Suprapubic skin (tissue), 3 donors: Measurements from ENCODE around the gene BOK.
"Not testable (repeated sequence)": the region's sequence is repeated elsewhere in the genome, so short reads cannot be mapped to it uniquely, and the experiment has no call there.

ENCODE experiments used
- CTCF ChIP-seq, 2 donors: fragments of 200-600 bp in 1 of 2; fragments of 450-650 bp in 1 of 2; sonication (generic) in 1 of 2; IDR thresholded peaks; one replicate each; pipeline ENCODE4 v1.5.1; 2016 to 2019; ENCODE audit warnings: antibody characterized with exemption in 2 of 2, mild to moderate bottlenecking in 1 of 2, moderate library complexity in 1 of 2
- POLR2AphosphoS5 ChIP-seq, 3 donors: sonication (generic); formaldehyde crosslinking; IDR thresholded peaks; one replicate each; pipeline ENCODE4 v1.6.1; 2017; ENCODE audit warnings: antibody characterized with exemption in 3 of 3

GRCh38 chr2:241566021-241566420, 7.5 kb downstream of the BOK start:
- TF ChIP-seq CTCF, POLR2AphosphoS5 (IDR thresholded peaks at IDR 0.05): not testable (repeated sequence)
